Measurements from ENCODE around the gene MOK.

The MOK gene

GRCh38 chr14:102205560-102205959 is 99.4 kb downstream of the MOK start:
- DNase-seq (ENCODE audit: low spot score), result no peak

- no peak for DNase-seq (ENCODE audit: low spot score)
Measured at GRCh38 chr14:102203382-102203781, 101.6 kb downstream of the MOK start.

GRCh38 chr14:102202944-102203343 is 102.0 kb downstream of the MOK start:
- no peak for DNase-seq (ENCODE audit: low spot score)

- DNase-seq (ENCODE audit: low spot score), result no peak
Measured at GRCh38 chr14:102201776-102202175, 103.2 kb downstream of the MOK start.

GRCh38 chr14:102201353-102201738 is 103.6 kb downstream of the MOK start:
- no peak for DNase-seq (ENCODE audit: low spot score)

GRCh38 chr14:102200690-102201352 is 104.1 kb downstream of the MOK start:
- DNase-seq (ENCODE audit: low spot score), result no peak

GRCh38 chr14:102197317-102197853 is 107.6 kb downstream of the MOK start:
- DNase-seq (ENCODE audit: low spot score), result no peak

- no peak for DNase-seq (ENCODE audit: low spot score)
Measured at GRCh38 chr14:102196902-102197230, 108.1 kb downstream of the MOK start.

GRCh38 chr14:102196039-102196901 is 108.7 kb downstream of the MOK start:
- no peak for DNase-seq (ENCODE audit: low spot score)

- no peak for DNase-seq (ENCODE audit: low spot score)
Measured at GRCh38 chr14:102195446-102195845, 109.5 kb downstream of the MOK start.

- no peak for DNase-seq (ENCODE audit: low spot score)
Measured at GRCh38 chr14:102194856-102195255, 110.1 kb downstream of the MOK start.

GRCh38 chr14:102192840-102193502 is 112.0 kb downstream of the MOK start:
- no peak for DNase-seq (ENCODE audit: low spot score)

GRCh38 chr14:102189874-102190273 is 115.1 kb downstream of the MOK start:
- DNase-seq (ENCODE audit: low spot score), result no peak

GRCh38 chr14:102188187-102188586 is 116.8 kb downstream of the MOK start:
- no peak for DNase-seq (ENCODE audit: low spot score)

GRCh38 chr14:102187568-102188001 is 117.4 kb downstream of the MOK start:
- DNase-seq (ENCODE audit: low spot score), result no peak

GRCh38 chr14:102187044-102187443 is 117.9 kb downstream of the MOK start:
- DNase-seq (ENCODE audit: low spot score), result peak; percentile 80

- no peak for DNase-seq (ENCODE audit: low spot score)
Measured at GRCh38 chr14:102185360-102185759, 119.6 kb downstream of the MOK start.

GRCh38 chr14:102184316-102185035 is 120.5 kb downstream of the MOK start:
- no peak for DNase-seq (ENCODE audit: low spot score)

- no peak for DNase-seq (ENCODE audit: low spot score)
Measured at GRCh38 chr14:102183886-102184285, 121.1 kb downstream of the MOK start.

GRCh38 chr14:102182936-102183619 is 121.9 kb downstream of the MOK start:
- no peak for DNase-seq (ENCODE audit: low spot score)

GRCh38 chr14:102182190-102182589 is 122.8 kb downstream of the MOK start:
- no peak for DNase-seq (ENCODE audit: low spot score)

GRCh38 chr14:102181187-102181586 is 123.8 kb downstream of the MOK start:
- no peak for DNase-seq (ENCODE audit: low spot score)
